Astrocyte of the cerebellum (primary cell): ENCODE measurements around the gene PDCD1LG2.

Experiments used
- DNase-seq: peaks from one replicate; pipeline ENCODE4 v3.0.0-alpha.2; 2011; ENCODE audit warnings: low read depth
- H3K4me3 ChIP-seq: 2 replicates; pipeline ENCODE4 v1.5.1; 2011; ENCODE audit warnings: mild to moderate bottlenecking, low read depth, low read length, moderate library complexity
- in situ Hi-C: cut with HindIII; loops from 2 replicates; pipeline ENCODE4 v1.10.0; 2017; ENCODE audit warnings: low sequenced_read_pairs
- TF ChIP-seq, protein P1 (sequence below): IDR thresholded peaks from 2 replicates; pipeline ENCODE4 v1.5.1; 2012; ENCODE audit warnings: low read length, low read depth, moderate library complexity, mild to moderate bottlenecking; ENCODE audit errors: missing control alignments

The PDCD1LG2 gene

DNA sequence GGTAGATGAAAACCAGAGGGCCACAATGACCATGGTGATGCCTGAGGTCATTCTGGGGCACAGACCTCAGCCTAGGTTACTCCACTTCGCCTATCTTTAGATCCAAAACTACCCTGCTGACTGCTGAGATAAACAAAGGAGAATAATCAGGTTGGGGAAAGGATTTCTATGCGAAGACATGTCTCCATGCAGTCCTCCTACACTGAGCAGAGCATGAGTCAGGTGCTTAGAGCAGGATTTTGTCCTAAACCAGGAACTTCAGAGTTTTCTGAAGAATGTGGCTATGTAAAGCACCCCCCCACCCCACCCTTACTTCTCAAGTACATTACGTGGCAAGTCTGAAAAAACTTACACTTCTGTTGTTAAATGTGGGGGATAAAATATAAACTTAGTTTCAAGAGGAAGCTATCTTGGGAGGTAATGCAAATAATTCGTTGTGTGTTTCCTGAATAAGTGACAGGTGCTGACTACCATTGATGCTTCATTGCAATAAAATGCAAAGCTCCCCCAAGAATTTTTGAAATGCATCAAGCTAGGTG, 19.4 kb downstream of the PDCD1LG2 start:
- TF ChIP-seq, protein P1, sequence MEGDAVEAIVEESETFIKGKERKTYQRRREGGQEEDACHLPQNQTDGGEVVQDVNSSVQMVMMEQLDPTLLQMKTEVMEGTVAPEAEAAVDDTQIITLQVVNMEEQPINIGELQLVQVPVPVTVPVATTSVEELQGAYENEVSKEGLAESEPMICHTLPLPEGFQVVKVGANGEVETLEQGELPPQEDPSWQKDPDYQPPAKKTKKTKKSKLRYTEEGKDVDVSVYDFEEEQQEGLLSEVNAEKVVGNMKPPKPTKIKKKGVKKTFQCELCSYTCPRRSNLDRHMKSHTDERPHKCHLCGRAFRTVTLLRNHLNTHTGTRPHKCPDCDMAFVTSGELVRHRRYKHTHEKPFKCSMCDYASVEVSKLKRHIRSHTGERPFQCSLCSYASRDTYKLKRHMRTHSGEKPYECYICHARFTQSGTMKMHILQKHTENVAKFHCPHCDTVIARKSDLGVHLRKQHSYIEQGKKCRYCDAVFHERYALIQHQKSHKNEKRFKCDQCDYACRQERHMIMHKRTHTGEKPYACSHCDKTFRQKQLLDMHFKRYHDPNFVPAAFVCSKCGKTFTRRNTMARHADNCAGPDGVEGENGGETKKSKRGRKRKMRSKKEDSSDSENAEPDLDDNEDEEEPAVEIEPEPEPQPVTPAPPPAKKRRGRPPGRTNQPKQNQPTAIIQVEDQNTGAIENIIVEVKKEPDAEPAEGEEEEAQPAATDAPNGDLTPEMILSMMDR: no peak
- H3K4me3 ChIP-seq: no peak overlapping the region
- no peak for DNase-seq
- in situ Hi-C loops: loop anchor here (10.0 kb wide), 1 partner anchor 75 kb away; the partner anchor contains the start of gene CD274

DNA sequence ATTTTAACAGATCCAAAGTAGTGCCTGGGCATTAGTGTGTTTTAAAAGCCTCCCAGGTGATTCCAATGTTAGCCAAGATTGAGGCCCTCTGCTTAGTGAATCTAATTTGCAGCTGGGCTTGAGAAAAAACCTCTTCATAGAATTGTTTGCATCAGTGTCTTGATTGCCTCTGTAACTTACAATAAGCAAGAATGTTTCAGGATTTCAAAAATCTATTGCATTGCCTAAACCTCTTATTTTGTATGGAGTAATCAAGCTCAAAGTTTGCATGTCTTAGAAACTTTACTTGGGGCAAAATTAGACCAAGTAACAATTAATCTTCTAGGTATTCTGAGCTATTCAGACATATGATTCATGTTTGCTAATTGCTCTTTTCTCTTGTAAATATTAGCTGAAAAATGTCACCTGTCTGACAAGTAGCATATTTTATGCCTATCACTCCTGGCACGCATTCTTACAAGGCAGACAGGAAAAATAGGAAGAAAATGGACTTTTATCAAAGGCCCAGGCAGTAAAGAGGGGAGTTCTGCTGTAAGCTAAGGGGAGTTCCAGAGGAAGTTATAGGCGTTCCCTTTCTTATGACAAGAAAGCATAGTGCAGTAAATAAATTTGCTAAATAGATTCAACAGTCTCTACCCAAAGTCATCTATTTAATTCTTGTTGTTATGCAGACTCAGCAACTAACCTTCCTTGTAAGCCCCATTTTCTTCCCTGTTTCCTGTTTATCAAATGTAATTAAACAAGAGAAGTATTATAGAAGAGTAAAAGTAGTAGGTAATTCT, 21.0 kb downstream of the PDCD1LG2 start:
- no peak for DNase-seq
- no peak overlapping the region for H3K4me3 ChIP-seq
- in situ Hi-C loops: loop anchor here (10.0 kb wide), 1 partner anchor 76 kb away; the partner anchor contains the start of gene CD274
- TF ChIP-seq, protein P1: no peak

DNA sequence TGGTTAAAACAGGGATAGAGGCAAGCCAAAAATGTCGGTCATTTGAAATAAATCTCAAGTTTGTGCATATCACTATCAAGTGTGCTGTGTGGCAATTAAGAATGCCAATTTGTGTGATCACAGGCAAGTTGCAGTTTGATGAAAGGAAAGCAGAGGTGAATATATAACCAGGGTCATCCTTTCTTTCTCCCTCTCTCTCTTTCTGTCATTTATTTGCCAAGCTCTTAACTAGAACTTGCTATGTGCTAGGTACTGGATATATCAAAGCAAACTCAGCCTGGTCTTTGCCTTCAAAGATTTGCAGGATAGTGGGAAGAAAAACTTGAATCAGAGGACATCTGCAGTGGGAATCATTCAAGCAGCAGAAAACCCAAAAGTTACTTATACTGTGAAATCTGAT, 22.0 kb downstream of the PDCD1LG2 start:
- no peak for DNase-seq
- TF ChIP-seq, protein P1: no peak

DNA sequence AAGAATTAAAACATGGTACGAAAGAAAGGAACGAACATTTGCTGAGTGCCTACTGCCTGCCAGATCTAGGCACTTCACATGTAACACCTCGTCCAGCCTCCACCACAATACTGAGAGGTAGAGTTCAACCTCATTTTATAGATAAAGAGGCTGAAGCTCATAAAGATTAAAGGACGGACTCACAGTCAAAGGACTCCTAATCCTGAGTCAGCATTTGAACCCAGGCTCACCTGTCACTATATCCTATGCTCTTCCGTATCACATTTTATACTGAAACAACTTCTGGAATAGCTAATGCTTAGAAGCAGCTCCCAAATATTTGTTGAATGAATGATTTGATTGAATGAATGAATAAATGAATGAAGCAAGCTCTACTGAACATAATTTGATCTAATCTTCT, 22.5 kb downstream of the PDCD1LG2 start:
- TF ChIP-seq, protein P1: no peak
- in situ Hi-C loops: loop anchor here (10.0 kb wide), 1 partner anchor 78 kb away; the partner anchor contains the start of gene CD274
- no peak for DNase-seq
- H3K4me3 ChIP-seq: no peak overlapping the region

More for the DNA sequence above, 22.0 kb downstream of the PDCD1LG2 start:
- in situ Hi-C loops: loop anchor here (10.0 kb wide), 1 partner anchor 78 kb away; the partner anchor contains the start of gene CD274
- no peak overlapping the region for H3K4me3 ChIP-seq

DNA sequence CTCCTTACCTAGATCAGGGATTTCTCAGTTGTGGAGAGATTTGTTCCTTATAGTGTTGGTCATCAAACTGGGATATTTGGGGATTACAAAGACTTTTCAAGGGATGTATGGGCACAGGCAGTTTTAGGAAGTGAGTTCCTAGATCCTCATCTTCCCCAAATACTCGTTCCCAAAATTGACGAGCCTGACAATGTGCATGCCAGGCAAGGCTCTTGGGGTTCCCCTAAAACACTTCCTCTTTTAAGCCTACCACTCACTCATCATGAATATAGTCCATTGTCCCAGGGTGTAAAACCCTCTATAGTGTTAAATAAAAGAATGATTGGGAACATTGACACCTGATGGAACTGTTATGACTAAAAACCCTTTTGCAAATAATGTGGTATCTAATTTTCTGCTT, 26.4 kb downstream of the PDCD1LG2 start:
- H3K4me3 ChIP-seq: no peak overlapping the region
- DNase-seq: no peak
- in situ Hi-C loops: loop anchor here (10.0 kb wide), 1 partner anchor 82 kb away; the partner anchor contains the start of gene CD274
- TF ChIP-seq, protein P1: no peak

DNA sequence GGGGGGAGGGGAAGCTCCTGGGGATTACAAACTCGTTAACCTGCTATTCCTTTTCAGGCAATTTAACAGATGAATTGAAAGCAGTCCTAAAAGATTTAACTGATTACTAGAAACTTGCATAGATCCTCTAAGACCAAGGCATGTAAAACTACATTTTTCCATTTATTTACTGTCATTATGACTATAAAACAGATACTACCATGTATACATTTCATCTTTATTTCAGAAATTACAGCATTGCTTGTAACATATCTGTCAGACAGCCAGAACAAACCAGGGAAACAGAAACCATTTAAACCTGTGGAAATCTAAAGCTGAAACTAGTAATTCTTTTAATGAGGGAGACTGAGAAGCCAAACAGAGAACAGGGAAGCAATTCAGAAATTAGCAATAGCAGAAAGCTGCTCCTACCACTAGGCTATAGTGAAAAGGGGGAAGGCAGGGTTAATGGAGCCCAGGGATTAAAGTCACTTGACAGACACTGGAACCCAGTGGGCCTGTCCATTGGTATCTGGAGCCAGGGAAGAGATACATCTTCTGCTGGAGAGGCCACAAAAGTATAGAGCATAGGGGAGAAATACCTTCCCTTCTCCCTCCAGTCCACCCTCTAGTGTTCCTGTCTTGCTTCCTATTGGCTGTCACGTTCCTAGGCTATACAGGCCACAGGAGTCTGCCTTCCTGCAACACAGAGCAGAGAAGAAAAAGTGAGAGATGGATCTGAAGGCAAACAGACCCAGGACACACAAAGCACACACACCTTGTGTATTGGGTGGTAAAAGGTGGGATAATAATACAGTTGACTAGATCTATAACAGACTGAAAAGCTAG, 33.8 kb downstream of the PDCD1LG2 start:
- TF ChIP-seq, protein P1: no peak
- DNase-seq: no peak
- H3K4me3 ChIP-seq: no peak overlapping the region
- in situ Hi-C loops: no loop called here
